BLaER1 (cell line): Measurements from ENCODE around the gene PDE3A.
A peak's percentile ranks its signal among the peaks of the same experiment; 100 is the strongest.

Experiments used
- H3K27ac ChIP-seq: shearing (Covaris generic); formaldehyde crosslinking; 2 replicates; pipeline ENCODE4 v1.8.1; 2022
- H3K27me3 ChIP-seq: shearing (Covaris generic); formaldehyde crosslinking; 2 replicates; pipeline ENCODE4 v1.8.1; 2022
- H3K36me3 ChIP-seq: shearing (Covaris generic); formaldehyde crosslinking; 2 replicates; pipeline ENCODE4 v1.8.1; 2022
- H3K4me1 ChIP-seq: shearing (Covaris generic); formaldehyde crosslinking; 2 replicates; pipeline ENCODE4 v1.8.1; 2022
- H3K4me2 ChIP-seq: shearing (Covaris generic); formaldehyde crosslinking; 2 replicates; pipeline ENCODE4 v1.8.1; 2022
- H3K4me3 ChIP-seq: shearing (Covaris generic); formaldehyde crosslinking; 2 replicates; pipeline ENCODE4 v1.8.1; 2022
- H3K9ac ChIP-seq: shearing (Covaris generic); formaldehyde crosslinking; 2 replicates; pipeline ENCODE4 v1.8.1; 2022
- H3K9me3 ChIP-seq: shearing (Covaris generic); formaldehyde crosslinking; 2 replicates; pipeline ENCODE4 v1.8.1; 2022
- H4K20me1 ChIP-seq: shearing (Covaris generic); formaldehyde crosslinking; 2 replicates; pipeline ENCODE4 v1.8.1; 2022
- Cebpa-rat ChIP-seq: shearing (Covaris generic); IDR thresholded peaks from 2 replicates; pipeline ENCODE4 v1.8.1; 2022

PDE3A gene

DNA sequence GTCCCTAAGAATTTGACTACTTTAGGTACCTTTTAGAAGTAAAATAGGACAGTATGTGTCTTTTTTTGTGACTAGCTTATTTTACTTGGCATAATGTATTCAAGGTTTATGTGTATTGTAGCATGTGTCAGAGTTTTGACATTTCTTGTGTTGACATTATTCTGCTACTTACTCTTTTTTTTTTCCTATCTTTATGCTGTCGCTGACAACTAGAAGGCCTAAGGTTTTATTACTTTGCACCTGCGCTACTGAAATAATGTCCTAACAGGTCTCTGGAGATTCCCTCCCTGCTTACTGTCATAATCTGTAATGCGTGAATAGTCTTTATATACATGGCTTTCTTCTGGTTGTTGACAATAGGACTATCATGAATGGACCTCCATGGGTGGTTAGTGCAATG, 43.0 kb downstream of the PDE3A start:
- Histone ChIP-seq H3K27ac (no peak overlapping the region), H3K4me3 (no peak overlapping the region), H3K27me3 (no peaks in the 10 kb centered on the region), H3K36me3 (no peaks in the 10 kb centered on the region), H4K20me1 (no peaks in the 10 kb centered on the region), H3K4me1 (peaks cover 30% of the 10 kb centered on the region), H3K9ac (no peak overlapping the region), H3K4me2 (peak overlapping the region; percentile 22), H3K9me3 (no peaks in the 10 kb centered on the region)
- no peak for TF ChIP-seq Cebpa-rat

DNA sequence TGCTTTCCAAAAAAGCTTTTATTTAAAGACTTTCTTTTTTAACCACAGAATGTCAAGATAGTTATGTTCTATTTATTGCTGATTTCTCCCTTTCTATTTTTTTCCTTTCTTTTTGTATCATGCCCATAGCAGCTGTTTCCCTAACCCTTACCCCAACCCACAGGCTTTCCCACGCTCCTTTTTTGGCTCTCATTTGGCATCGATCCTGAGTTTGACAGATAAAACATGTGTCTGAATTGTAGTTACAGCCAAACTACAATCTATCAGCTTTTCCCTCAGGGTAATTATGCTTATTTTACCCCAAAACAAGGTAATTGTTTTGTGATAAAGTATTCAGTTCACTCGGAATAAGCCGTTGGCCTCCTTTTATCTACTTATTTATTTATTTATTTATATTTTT, 46.7 kb downstream of the PDE3A start:
- H3K27me3 ChIP-seq: no peaks in the 10 kb centered on the region
- no peak for TF ChIP-seq Cebpa-rat
- H3K9ac ChIP-seq: no peak overlapping the region
- peak overlapping the region; percentile 47 for H3K4me2 ChIP-seq
- H4K20me1 ChIP-seq: no peaks in the 10 kb centered on the region
- no peak overlapping the region for H3K4me3 ChIP-seq
- H3K27ac ChIP-seq: no peak overlapping the region
- H3K36me3 ChIP-seq: no peaks in the 10 kb centered on the region
- H3K9me3 ChIP-seq: no peaks in the 10 kb centered on the region
- H3K4me1 ChIP-seq: peaks cover 29% of the 10 kb centered on the region

DNA sequence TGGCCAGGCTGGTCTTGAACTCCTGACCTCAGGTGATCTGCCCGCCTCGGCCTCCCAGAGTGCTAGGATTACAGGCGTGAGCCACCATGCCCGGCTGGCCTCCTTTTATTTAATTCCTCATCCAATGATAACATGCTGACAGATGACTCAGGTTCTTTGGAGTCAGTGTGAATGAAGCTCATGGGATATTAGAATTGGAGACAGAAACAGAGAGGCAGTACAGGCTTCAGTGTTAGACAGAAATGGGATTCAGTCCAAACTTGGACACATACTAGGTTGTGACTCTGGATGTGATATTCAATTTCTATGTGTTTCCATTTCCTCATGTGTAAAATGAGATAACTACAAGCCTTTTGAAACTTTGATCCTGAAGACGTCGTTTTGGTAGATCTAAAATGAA, 47.3 kb downstream of the PDE3A start:
- H3K4me2 ChIP-seq: peak overlapping the region; percentile 47; the same call in 1 of the 2 replicates
- H3K9ac ChIP-seq: no peak overlapping the region
- no peaks in the 10 kb centered on the region for H3K9me3 ChIP-seq
- TF ChIP-seq Cebpa-rat: no peak
- no peaks in the 10 kb centered on the region for H3K36me3 ChIP-seq
- H3K27me3 ChIP-seq: no peaks in the 10 kb centered on the region
- H3K27ac ChIP-seq: no peak overlapping the region
- H4K20me1 ChIP-seq: no peaks in the 10 kb centered on the region
- peaks cover 23% of the 10 kb centered on the region for H3K4me1 ChIP-seq
- H3K4me3 ChIP-seq: no peak overlapping the region

DNA sequence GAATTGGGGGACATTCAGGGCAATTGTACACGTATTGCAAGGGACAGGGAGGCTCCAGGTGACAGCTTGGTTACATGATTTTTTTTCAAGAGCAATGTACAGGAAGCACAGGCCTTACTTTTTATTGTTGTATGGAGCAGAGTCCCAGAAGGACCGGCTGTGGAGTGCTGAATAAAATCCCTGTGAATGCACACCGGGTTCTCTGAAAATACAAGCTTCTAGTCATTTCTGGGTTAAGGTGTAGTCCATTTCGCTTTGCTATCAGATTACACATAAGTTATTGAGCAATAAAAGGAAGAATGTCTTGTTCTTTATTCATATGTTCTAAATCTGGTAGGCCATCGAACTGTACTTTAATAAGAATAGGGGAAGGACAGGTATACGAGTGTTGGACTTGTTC, 52.2 kb downstream of the PDE3A start:
- H3K4me2 ChIP-seq: no peak overlapping the region
- no peak overlapping the region for H3K9ac ChIP-seq
- no peak overlapping the region for H3K27ac ChIP-seq
- no peaks in the 10 kb centered on the region for H3K36me3 ChIP-seq
- no peak overlapping the region for H3K4me3 ChIP-seq
- TF ChIP-seq Cebpa-rat: no peak
- peaks cover under 1% of the 10 kb centered on the region for H3K4me1 ChIP-seq
- no peaks in the 10 kb centered on the region for H3K9me3 ChIP-seq
- no peaks in the 10 kb centered on the region for H3K27me3 ChIP-seq
- H4K20me1 ChIP-seq: no peaks in the 10 kb centered on the region

DNA sequence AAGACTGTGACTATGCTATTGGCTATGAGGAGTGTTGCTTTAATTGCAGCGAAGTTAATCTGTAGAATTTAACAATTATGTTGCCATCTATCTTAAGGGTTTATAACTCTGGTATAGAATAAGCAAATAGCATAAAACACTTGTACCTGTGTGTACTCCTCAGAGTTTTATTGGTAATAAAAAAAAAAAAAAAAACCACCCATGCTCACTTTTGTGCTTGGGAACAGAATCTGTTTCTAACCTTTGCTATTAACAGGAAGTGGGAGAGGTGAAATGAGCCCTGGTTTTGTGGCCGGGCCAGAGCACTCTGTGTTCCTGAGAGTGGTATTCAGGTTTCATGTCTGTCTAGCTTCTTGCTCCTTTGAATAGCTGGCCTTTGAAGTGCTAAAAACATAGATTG, 53.1 kb downstream of the PDE3A start:
- H3K9me3 ChIP-seq: no peaks in the 10 kb centered on the region
- no peaks in the 10 kb centered on the region for H4K20me1 ChIP-seq
- no peaks in the 10 kb centered on the region for H3K36me3 ChIP-seq
- no peak overlapping the region for H3K4me3 ChIP-seq
- no peak overlapping the region for H3K9ac ChIP-seq
- TF ChIP-seq Cebpa-rat: no peak
- H3K27ac ChIP-seq: no peak overlapping the region
- no peaks in the 10 kb centered on the region for H3K27me3 ChIP-seq
- no peaks in the 10 kb centered on the region for H3K4me1 ChIP-seq
- H3K4me2 ChIP-seq: no peak overlapping the region

DNA sequence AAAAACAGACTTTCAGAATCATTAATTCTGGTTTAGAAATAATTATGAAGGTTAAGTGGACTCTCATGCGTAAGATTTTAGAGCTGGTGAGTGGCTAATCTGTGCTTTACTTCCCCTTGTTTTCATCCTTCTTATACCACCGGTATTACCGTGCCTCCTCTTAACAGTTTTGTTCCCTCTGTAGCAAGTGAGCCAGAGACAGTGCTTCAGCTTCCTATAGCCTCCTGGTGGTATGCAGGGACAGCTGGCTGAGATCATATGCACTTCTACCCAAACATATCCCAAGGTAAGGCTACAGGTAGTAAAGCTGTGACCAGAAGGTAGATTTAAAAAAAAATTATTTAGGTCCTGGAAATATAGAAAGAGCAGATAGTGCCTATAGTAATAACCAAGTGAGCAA, 55.2 kb downstream of the PDE3A start:
- H3K4me3 ChIP-seq: no peak overlapping the region
- H3K4me1 ChIP-seq: no peaks in the 10 kb centered on the region
- no peak for TF ChIP-seq Cebpa-rat
- H3K9me3 ChIP-seq: no peaks in the 10 kb centered on the region
- no peak overlapping the region for H3K27ac ChIP-seq
- H3K9ac ChIP-seq: no peak overlapping the region
- no peaks in the 10 kb centered on the region for H3K27me3 ChIP-seq
- H4K20me1 ChIP-seq: no peaks in the 10 kb centered on the region
- H3K4me2 ChIP-seq: no peak overlapping the region
- H3K36me3 ChIP-seq: no peaks in the 10 kb centered on the region

DNA sequence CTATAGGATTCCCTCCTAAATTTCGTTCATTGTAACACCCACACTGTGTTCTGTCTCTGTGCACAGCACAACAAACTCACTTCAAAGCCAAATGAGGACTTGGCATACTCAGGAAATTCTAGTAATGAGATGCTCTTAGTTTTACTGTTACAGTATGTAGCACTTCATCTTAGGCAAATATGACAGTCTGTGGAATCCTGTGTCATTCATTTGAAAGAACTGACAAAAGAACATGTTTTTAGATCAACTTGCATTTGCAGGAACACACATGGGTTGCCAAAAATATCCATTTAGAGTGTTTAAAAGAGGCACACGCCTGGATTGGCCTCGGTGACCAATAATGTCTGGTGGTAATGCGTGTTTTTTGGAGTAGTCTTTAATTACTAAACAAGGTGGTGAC, 56.5 kb downstream of the PDE3A start:
- TF ChIP-seq Cebpa-rat: no peak
- Histone ChIP-seq H3K4me1 (no peaks in the 10 kb centered on the region), H4K20me1 (no peaks in the 10 kb centered on the region), H3K36me3 (no peaks in the 10 kb centered on the region), H3K9ac (no peak overlapping the region), H3K4me2 (no peak overlapping the region), H3K27me3 (no peaks in the 10 kb centered on the region), H3K4me3 (no peak overlapping the region), H3K9me3 (no peaks in the 10 kb centered on the region), H3K27ac (no peak overlapping the region)

DNA sequence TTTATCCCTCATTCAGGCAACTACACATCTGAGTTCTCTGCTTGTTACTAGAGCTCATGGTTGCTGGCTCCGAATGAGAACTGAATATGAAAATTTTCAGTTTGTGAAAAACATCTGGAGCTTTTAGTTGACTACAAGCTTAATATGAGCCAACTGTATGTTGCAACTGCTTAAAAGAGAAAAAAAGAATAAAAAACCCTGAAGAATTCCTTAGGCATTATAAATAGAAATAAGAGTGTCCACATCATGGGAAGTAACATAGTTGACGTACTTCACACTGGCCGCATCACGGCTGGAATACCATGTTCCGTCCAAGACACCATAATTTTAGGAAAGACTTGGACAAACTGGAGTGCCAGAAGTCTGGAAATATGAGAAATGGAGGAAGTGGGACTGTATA, 57.9 kb downstream of the PDE3A start:
- no peaks in the 10 kb centered on the region for H3K4me1 ChIP-seq
- H4K20me1 ChIP-seq: no peaks in the 10 kb centered on the region
- H3K9ac ChIP-seq: no peak overlapping the region
- no peak for TF ChIP-seq Cebpa-rat
- no peak overlapping the region for H3K4me2 ChIP-seq
- H3K9me3 ChIP-seq: no peaks in the 10 kb centered on the region
- no peaks in the 10 kb centered on the region for H3K27me3 ChIP-seq
- no peak overlapping the region for H3K27ac ChIP-seq
- no peaks in the 10 kb centered on the region for H3K36me3 ChIP-seq
- H3K4me3 ChIP-seq: no peak overlapping the region

DNA sequence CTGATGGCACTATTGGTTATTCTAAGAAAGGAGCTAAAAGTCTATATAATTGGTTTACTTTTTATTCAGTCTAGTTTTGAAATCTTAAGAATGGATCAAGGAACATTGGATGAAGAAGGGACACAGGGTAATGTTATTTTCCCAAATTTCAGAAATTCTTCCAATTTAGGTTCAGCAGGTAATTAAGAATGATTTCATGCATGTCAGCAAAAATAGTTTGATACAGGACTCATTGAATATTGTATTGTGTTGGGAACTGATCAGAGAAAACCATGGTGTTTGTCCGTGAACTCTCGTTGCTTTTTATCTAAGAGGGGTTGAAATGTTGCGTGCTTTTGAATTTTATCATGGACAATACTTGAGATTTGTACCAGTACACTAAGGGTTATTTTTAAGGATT, 58.6 kb downstream of the PDE3A start:
- H3K4me1 ChIP-seq: no peaks in the 10 kb centered on the region
- no peaks in the 10 kb centered on the region for H3K27me3 ChIP-seq
- no peak overlapping the region for H3K27ac ChIP-seq
- H4K20me1 ChIP-seq: no peaks in the 10 kb centered on the region
- no peak for TF ChIP-seq Cebpa-rat
- H3K4me2 ChIP-seq: no peak overlapping the region
- no peak overlapping the region for H3K4me3 ChIP-seq
- H3K9me3 ChIP-seq: no peaks in the 10 kb centered on the region
- no peak overlapping the region for H3K9ac ChIP-seq
- H3K36me3 ChIP-seq: no peaks in the 10 kb centered on the region

DNA sequence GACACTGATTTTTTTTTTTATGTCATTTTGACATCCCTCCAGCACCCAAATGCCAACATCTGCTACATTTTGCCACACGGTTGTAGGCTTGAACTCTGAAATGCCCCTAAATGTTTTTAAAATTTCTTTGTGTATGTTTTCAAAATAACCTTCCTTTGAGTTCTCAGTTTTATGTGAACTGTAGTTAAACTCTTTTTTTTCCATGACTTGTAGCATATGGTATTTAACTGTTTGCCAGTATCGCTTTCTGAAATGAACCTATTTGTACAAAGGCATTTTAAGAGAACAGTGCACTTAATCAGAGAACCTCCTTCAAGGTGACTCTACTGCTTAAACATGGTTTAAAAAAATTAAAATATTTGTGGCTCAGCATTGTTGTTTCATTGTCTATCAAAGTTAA, 61.5 kb downstream of the PDE3A start:
- H3K27ac ChIP-seq: no peak overlapping the region
- no peaks in the 10 kb centered on the region for H4K20me1 ChIP-seq
- no peak overlapping the region for H3K4me3 ChIP-seq
- H3K9ac ChIP-seq: no peak overlapping the region
- no peak overlapping the region for H3K4me2 ChIP-seq
- no peak for TF ChIP-seq Cebpa-rat
- no peaks in the 10 kb centered on the region for H3K9me3 ChIP-seq
- no peaks in the 10 kb centered on the region for H3K36me3 ChIP-seq
- H3K4me1 ChIP-seq: no peaks in the 10 kb centered on the region
- H3K27me3 ChIP-seq: no peaks in the 10 kb centered on the region

DNA sequence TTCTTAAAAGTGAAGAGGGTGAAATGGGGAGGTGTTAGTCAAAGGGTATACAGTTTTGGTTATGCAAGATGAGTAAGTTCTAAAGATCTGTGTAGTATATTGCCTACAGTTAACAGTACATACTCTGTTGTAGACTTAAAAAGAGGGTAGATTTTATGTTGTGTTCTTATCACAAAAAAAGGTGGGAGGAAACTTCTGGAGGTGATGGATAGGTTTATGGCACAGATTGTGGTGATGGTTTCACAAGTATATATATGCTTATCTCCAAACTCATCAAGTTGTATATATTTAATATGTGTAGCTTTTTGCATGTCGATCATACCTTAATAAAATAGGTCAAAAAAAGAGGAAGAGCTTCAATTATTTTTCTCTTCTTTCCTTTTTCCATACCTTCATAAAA, 64.0 kb downstream of the PDE3A start:
- Histone ChIP-seq H3K27ac (no peak overlapping the region), H3K9ac (no peak overlapping the region), H3K27me3 (no peaks in the 10 kb centered on the region), H3K4me2 (no peak overlapping the region), H3K4me3 (no peak overlapping the region), H3K9me3 (no peaks in the 10 kb centered on the region), H4K20me1 (no peaks in the 10 kb centered on the region), H3K4me1 (no peaks in the 10 kb centered on the region), H3K36me3 (no peaks in the 10 kb centered on the region)
- TF ChIP-seq Cebpa-rat: no peak
